Osteoblast (primary cell): ENCODE measurements around the gene ATOH8. TPM values are rescaled to one million over a fixed set of nuclear protein-coding genes. Genes with fewer than 3 reads are reported as not detected.

Experiments
- DNase-seq: peaks from one replicate; pipeline ENCODE4 v3.0.0; 2011; ENCODE audit warnings: low spot score, mixed read lengths; ENCODE audit not compliant: insufficient read length; ENCODE audit errors: missing footprints
- H2AFZ ChIP-seq: 2 replicates; pipeline ENCODE4 v1.6.0; 2011; ENCODE audit warnings: mild to moderate bottlenecking, low read length
- H3K27ac ChIP-seq: 2 replicates; pipeline ENCODE4 v1.5.1; 2011; ENCODE audit warnings: mild to moderate bottlenecking, low read depth, low read length, moderate library complexity
- H3K27me3 ChIP-seq: 2 replicates; pipeline ENCODE4 v1.6.0; 2012; ENCODE audit warnings: mild to moderate bottlenecking, control low read depth, inconsistent platforms, low read length, moderate library complexity; ENCODE audit not compliant: insufficient read depth
- H3K36me3 ChIP-seq: 2 replicates; pipeline ENCODE4 v1.5.1; 2011; ENCODE audit warnings: mild to moderate bottlenecking, low read length, control low read depth, moderate library complexity; ENCODE audit not compliant: insufficient read depth
- H3K4me1 ChIP-seq: 2 replicates; pipeline ENCODE4 v1.5.1; 2011; ENCODE audit warnings: mild to moderate bottlenecking, low read length, control low read depth, moderate library complexity; ENCODE audit not compliant: insufficient read depth
- H3K4me2 ChIP-seq: 2 replicates; pipeline ENCODE4 v1.6.0; 2011; ENCODE audit warnings: mild to moderate bottlenecking, low read length; ENCODE audit not compliant: insufficient read depth
- H3K4me3 ChIP-seq: fragments of 200-600 bp; sonication (generic); 3 replicates; pipeline ENCODE4 v1.5.1; 2012; ENCODE audit warnings: mild to moderate bottlenecking, low read length, inconsistent platforms; ENCODE audit not compliant: insufficient read depth
- H3K79me2 ChIP-seq: 2 replicates; pipeline ENCODE4 v1.6.0; 2012; ENCODE audit warnings: mild to moderate bottlenecking, low read length, control low read depth, inconsistent platforms; ENCODE audit not compliant: insufficient read depth
- H3K9me3 ChIP-seq: 2 replicates; pipeline ENCODE4 v1.5.1; 2011; ENCODE audit warnings: low read depth, low read length, control low read depth
- H4K20me1 ChIP-seq: 2 replicates; pipeline ENCODE4 v1.6.0; 2012; ENCODE audit warnings: mild to moderate bottlenecking, low read length, control low read depth; ENCODE audit not compliant: insufficient read depth
- CTCF ChIP-seq: IDR thresholded peaks from 2 replicates; pipeline ENCODE4 v1.5.1; 2011; ENCODE audit warnings: mild to moderate bottlenecking, low read depth, low read length, moderate library complexity; ENCODE audit errors: extremely low read depth
- total RNA-seq: library from RNA; depleted of rRNA; stranded (reverse); fragments of >200 nt; gene quantifications from 2 replicates; pipeline ENCODE4 v1.2.3, GENCODE V29; 2012

The ATOH8 gene
- total RNA-seq, 1 donor = 35.1 TPM

DNA sequence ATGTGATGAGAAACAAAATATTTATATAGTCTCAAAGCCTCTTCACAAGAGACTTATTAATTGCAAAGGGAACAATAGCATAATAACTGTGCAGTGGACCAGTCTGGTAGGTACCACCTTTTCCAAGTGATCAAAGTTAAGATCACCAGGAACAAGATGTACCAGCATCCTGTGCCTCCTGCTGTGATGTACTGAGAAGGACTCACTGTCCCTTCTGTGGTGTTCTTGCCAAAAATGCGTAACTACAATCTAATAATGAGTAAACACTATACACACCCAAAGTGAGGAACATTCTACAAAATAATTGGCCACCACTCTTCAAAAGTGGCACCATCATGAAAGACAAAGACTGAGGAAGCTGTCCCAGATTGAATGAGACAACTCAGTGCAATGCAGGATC is 45.1 kb upstream of the ATOH8 start:
- Histone ChIP-seq H3K36me3 (no peaks in the 10 kb centered on the region), H3K27ac (no peak overlapping the region), H3K9me3 (no peaks in the 10 kb centered on the region), H3K4me2 (no peak overlapping the region), H4K20me1 (no peaks in the 10 kb centered on the region), H3K4me3 (no peak overlapping the region), H3K27me3 (no peaks in the 10 kb centered on the region), H2AFZ (no peak overlapping the region), H3K4me1 (peaks cover 33% of the 10 kb centered on the region), H3K79me2 (no peaks in the 10 kb centered on the region)
- no peak for TF ChIP-seq CTCF
- DNase-seq = no peak

GRCh38 chr2:85709401-85709811 is 44.4 kb upstream of the ATOH8 start:
- no peaks in the 10 kb centered on the region for H3K79me2 ChIP-seq
- no peaks in the 10 kb centered on the region for H3K9me3 ChIP-seq
- no peak for DNase-seq
- no peaks in the 10 kb centered on the region for H3K27me3 ChIP-seq
- no peaks in the 10 kb centered on the region for H3K36me3 ChIP-seq
- peaks cover 35% of the 10 kb centered on the region for H3K4me1 ChIP-seq
- no peak overlapping the region for H3K27ac ChIP-seq
- TF ChIP-seq CTCF = no peak
- H2AFZ ChIP-seq = no peak overlapping the region
- H3K4me3 ChIP-seq = no peak overlapping the region
- H4K20me1 ChIP-seq = no peaks in the 10 kb centered on the region
- no peak overlapping the region for H3K4me2 ChIP-seq

- H4K20me1 ChIP-seq = no peaks in the 10 kb centered on the region
- peaks cover 5% of the 10 kb centered on the region for H3K27me3 ChIP-seq
- H3K4me2 ChIP-seq = no peak overlapping the region
- DNase-seq = peak; percentile 46
- H3K27ac ChIP-seq = no peak overlapping the region
- no peaks in the 10 kb centered on the region for H3K9me3 ChIP-seq
- no peak overlapping the region for H3K4me3 ChIP-seq
- H2AFZ ChIP-seq = no peak overlapping the region
- TF ChIP-seq CTCF = no peak
- H3K79me2 ChIP-seq = no peaks in the 10 kb centered on the region
- H3K36me3 ChIP-seq = no peaks in the 10 kb centered on the region
- H3K4me1 ChIP-seq = peaks cover 26% of the 10 kb centered on the region
Measured at GRCh38 chr2:85710687-85711577, 42.9 kb upstream of the ATOH8 start.

DNA sequence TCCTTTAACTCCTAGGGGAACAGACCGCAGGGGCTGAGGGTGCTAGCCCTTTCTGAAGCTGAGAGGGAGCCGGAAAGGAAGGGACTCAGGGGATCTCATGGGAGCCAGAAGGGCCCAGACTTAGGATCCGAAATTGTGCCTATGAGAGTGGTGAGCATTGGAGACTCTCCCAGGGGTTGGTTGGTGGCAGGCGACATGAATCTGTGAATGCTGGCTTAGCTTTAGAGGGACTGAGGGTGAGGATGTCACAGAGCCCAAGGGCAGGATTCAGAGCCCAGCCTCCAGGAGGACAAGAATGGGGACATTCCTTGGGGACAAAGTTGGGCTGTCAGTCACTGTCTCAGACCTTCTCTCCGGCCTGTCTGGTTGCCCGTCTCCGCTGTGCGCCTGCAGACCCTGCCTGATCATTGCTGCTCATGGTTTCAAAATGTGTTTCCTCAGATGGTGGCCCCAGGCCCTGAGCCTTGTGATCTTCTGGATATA is 42.2 kb upstream of the ATOH8 start:
- Histone ChIP-seq H3K27me3 (peaks cover 5% of the 10 kb centered on the region), H4K20me1 (no peaks in the 10 kb centered on the region), H3K9me3 (no peaks in the 10 kb centered on the region), H3K27ac (no peak overlapping the region), H3K36me3 (no peaks in the 10 kb centered on the region), H3K4me3 (no peak overlapping the region), H2AFZ (no peak overlapping the region), H3K4me1 (peaks cover 19% of the 10 kb centered on the region), H3K4me2 (no peak overlapping the region), H3K79me2 (no peaks in the 10 kb centered on the region)
- peak; percentile 15 for DNase-seq
- no peak for TF ChIP-seq CTCF
